ENCODE data around the gene NRG2.

NRG2 gene

DNA sequence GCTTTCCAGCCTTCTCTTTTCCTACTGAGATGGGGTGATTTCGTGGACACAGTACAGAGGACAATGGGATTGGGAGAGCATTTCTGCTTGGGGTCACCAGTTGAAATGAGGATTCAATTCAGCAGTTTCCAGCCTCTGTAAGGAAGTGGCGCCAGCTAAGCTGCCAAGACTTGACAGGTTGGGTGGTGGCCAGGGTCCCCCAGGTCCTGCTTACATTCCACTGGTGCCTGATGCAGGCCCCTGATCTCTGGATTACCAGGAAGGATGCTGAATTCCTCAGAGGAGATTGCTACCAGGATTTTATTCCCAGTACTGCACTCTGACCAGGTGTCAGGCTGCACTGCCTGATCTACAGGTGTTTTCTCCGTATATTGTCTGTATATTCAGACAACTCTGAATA is 127.8 kb downstream of the NRG2 start:
- no peaks in the 10 kb centered on the region for H3K9me3 ChIP-seq (ENCODE audit: control insufficient read depth, insufficient read depth, low read depth, low read length)
- no peaks in the 10 kb centered on the region for H3K36me3 ChIP-seq (ENCODE audit: control insufficient read depth, insufficient read depth, low read length)
- peaks cover 33% of the 10 kb centered on the region for H3K27me3 ChIP-seq (ENCODE audit: control insufficient read depth, insufficient read depth, low read length)
- no peak overlapping the region for H3K4me3 ChIP-seq (ENCODE audit: low read depth, low read length)
- no peaks in the 10 kb centered on the region for H3K4me1 ChIP-seq (ENCODE audit: control insufficient read depth, insufficient read depth, low read length)
- H3K9ac ChIP-seq (ENCODE audit: low read length), result no peak overlapping the region
- H3K27ac ChIP-seq (ENCODE audit: low read depth, low read length), result no peak overlapping the region

DNA sequence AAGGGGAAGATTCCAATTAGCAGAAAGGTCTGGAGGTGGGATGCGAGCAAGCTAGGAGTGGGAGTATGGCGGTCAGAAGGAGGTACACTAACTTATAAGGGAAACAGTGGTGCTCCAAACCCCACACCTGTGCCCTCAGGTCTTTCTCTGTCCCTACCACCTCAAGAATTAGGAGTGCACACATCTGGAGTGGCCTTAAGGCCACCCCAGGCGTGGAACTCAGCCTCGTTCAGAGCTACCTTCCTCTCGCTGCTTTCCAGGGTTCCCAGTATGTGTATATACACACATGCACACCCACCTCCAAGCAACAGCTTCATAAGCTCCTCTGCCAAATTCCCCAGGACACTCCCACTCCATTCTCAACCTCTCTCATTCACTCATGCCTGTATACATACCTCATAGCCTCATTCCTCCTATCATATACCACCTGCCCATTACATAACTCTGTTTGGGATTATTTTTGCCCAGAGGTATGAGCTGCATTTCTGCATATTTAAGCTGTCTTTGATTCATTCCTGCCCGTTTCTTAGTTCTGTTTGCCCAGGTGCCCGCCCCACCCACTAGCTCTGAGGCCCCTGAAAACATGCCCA is 128.8 kb downstream of the NRG2 start:
- Histone ChIP-seq H3K27me3 (ENCODE audit: control insufficient read depth, insufficient read depth, low read length) (peaks cover 33% of the 10 kb centered on the region), H3K9ac (ENCODE audit: low read length) (no peak overlapping the region)

DNA sequence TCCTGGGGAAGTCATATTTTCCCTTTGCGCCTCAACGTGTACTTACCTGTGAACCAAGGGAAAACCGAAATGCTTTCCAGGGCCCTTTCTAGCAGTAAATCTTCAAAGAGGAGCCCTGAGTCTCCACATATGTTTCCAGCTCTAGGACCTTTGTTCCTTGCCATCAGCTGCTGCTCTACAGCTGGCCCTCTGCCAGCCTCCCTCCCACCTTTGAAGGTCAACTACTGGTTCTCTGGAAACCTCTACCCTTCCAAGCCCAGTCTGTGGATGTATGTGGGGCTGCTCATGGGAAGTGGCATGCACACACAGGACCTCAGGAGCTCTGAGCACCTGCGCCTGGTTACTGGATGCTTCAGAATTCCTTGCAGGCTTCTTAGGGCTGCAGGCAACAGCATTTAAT is 130.3 kb downstream of the NRG2 start:
- Histone ChIP-seq H3K36me3 (ENCODE audit: control insufficient read depth, insufficient read depth, low read length) (no peaks in the 10 kb centered on the region), H3K27me3 (ENCODE audit: control insufficient read depth, insufficient read depth, low read length) (peaks cover 38% of the 10 kb centered on the region)

More for the DNA sequence above, 128.8 kb downstream of the NRG2 start:
- Histone ChIP-seq H3K9me3 (ENCODE audit: control insufficient read depth, insufficient read depth, low read depth, low read length) (no peaks in the 10 kb centered on the region), H3K4me3 (ENCODE audit: low read depth, low read length) (no peak overlapping the region), H3K4me1 (ENCODE audit: control insufficient read depth, insufficient read depth, low read length) (no peaks in the 10 kb centered on the region), H3K36me3 (ENCODE audit: control insufficient read depth, insufficient read depth, low read length) (no peaks in the 10 kb centered on the region), H3K27ac (ENCODE audit: low read depth, low read length) (no peak overlapping the region)

DNA sequence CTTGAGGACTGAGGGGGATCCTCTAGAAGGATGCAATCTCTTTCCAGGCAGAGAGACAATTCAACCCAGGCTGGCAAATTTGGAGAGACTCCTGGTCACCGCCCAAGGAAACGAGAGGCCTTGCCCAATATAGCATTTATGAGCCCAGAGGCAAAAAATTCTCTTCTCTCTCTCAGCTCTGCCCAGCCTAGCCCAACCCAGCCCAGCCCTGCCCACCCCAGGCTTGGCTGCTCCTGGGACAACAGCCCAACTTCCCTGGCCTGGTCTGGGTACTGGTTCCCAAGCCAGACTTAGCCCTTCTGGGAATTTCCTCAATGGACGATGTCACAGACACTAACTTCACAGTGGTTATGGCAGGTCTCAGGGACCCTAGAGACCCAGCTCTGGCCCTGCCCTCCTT is 130.9 kb downstream of the NRG2 start:
- no peaks in the 10 kb centered on the region for H3K36me3 ChIP-seq (ENCODE audit: control insufficient read depth, insufficient read depth, low read length)
- no peak overlapping the region for H3K4me3 ChIP-seq (ENCODE audit: low read depth, low read length)
- no peak overlapping the region for H3K27ac ChIP-seq (ENCODE audit: low read depth, low read length)
- no peaks in the 10 kb centered on the region for H3K9me3 ChIP-seq (ENCODE audit: control insufficient read depth, insufficient read depth, low read depth, low read length)
- peaks cover 44% of the 10 kb centered on the region for H3K27me3 ChIP-seq (ENCODE audit: control insufficient read depth, insufficient read depth, low read length)
- no peak overlapping the region for H3K9ac ChIP-seq (ENCODE audit: low read length)
- no peaks in the 10 kb centered on the region for H3K4me1 ChIP-seq (ENCODE audit: control insufficient read depth, insufficient read depth, low read length)

More for the DNA sequence above, 130.3 kb downstream of the NRG2 start:
- H3K9me3 ChIP-seq (ENCODE audit: control insufficient read depth, insufficient read depth, low read depth, low read length), result no peaks in the 10 kb centered on the region
- no peak overlapping the region for H3K4me3 ChIP-seq (ENCODE audit: low read depth, low read length)
- no peak overlapping the region for H3K9ac ChIP-seq (ENCODE audit: low read length)
- H3K4me1 ChIP-seq (ENCODE audit: control insufficient read depth, insufficient read depth, low read length), result no peaks in the 10 kb centered on the region
- H3K27ac ChIP-seq (ENCODE audit: low read depth, low read length), result no peak overlapping the region

DNA sequence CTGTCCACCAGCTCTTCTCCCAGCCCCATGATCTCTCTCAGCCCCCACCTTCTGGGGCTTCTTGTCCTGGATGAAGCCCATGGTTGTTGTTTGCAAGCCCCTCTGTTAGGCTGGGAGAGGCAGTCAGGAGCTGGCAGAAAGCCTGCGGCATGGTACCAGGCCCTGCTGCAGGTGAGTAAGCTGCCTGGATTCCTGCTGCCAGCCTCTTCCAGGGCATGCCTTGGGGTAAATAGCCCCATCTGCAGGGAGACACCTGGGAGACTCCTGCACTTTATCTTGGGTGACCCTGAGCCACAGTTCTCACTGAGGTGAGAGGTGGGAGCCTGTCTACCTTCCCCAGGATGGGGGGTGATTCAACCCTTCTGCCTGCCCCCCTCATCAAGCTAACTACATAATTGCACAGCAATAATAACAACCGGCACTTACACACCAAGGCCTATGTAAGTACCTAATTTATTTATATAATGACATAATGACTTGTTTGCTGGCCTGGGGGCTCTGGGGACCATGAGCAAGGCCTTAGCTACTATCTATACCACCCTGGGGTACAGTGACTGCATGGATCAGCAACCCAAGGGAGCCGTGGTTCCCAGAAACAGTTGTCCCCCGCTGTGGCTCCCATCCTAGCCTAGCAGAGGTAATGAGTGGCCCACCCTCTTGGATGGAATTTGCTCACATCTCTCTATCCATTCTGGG is 131.5 kb downstream of the NRG2 start:
- Histone ChIP-seq H3K4me1 (ENCODE audit: control insufficient read depth, insufficient read depth, low read length) (no peaks in the 10 kb centered on the region), H3K4me3 (ENCODE audit: low read depth, low read length) (no peak overlapping the region), H3K27ac (ENCODE audit: low read depth, low read length) (no peak overlapping the region), H3K36me3 (ENCODE audit: control insufficient read depth, insufficient read depth, low read length) (no peaks in the 10 kb centered on the region), H3K27me3 (ENCODE audit: control insufficient read depth, insufficient read depth, low read length) (peaks cover 50% of the 10 kb centered on the region), H3K9me3 (ENCODE audit: control insufficient read depth, insufficient read depth, low read depth, low read length) (no peaks in the 10 kb centered on the region), H3K9ac (ENCODE audit: low read length) (no peak overlapping the region)

DNA sequence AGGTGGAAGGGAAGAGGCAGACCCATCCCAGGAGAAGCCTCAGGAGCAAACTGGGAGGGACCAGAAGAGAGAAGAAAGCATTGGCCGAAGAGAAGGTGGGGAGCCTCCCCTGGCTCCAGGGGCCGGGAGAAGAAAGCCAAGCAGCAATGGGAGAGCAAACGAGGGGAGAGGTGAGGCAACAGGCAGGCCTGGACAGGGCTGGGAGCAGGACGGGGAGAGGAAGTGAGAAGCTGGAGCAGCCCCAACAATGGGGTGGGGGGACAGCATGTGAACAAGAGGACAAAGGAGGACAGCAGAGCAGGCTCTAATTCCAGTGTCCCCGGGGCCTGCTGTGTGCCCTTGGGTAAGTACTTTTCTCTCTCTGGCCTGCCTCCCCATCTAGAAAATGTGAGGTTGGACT is 132.2 kb downstream of the NRG2 start:
- Histone ChIP-seq H3K4me1 (ENCODE audit: control insufficient read depth, insufficient read depth, low read length) (no peaks in the 10 kb centered on the region), H3K9me3 (ENCODE audit: control insufficient read depth, insufficient read depth, low read depth, low read length) (no peaks in the 10 kb centered on the region), H3K27me3 (ENCODE audit: control insufficient read depth, insufficient read depth, low read length) (peaks cover 55% of the 10 kb centered on the region), H3K36me3 (ENCODE audit: control insufficient read depth, insufficient read depth, low read length) (no peaks in the 10 kb centered on the region), H3K9ac (ENCODE audit: low read length) (no peak overlapping the region), H3K4me3 (ENCODE audit: low read depth, low read length) (no peak overlapping the region), H3K27ac (ENCODE audit: low read depth, low read length) (no peak overlapping the region)

DNA sequence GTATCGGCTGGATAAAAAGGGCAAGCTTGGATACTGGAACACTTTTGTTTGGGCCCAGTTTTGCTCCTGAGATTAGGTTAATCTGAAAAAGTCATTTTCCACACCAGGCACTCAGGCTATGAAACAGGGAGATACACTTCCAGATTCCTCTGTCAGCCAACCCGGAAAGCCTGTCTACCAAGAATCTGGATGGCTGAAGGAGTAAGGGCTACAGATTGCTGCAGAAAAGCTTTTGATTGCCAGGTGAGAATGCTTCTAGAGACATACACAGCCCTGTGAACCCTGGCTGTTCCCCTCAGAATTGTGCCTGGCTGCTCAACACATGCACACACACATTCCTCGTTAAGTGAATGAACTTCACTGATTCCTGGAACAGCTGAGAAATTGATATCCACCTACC is 133.1 kb downstream of the NRG2 start:
- Histone ChIP-seq H3K4me1 (ENCODE audit: control insufficient read depth, insufficient read depth, low read length) (peaks cover 5% of the 10 kb centered on the region), H3K9me3 (ENCODE audit: control insufficient read depth, insufficient read depth, low read depth, low read length) (no peaks in the 10 kb centered on the region), H3K27ac (ENCODE audit: low read depth, low read length) (no peak overlapping the region), H3K9ac (ENCODE audit: low read length) (no peak overlapping the region), H3K36me3 (ENCODE audit: control insufficient read depth, insufficient read depth, low read length) (no peaks in the 10 kb centered on the region), H3K4me3 (ENCODE audit: low read depth, low read length) (no peak overlapping the region), H3K27me3 (ENCODE audit: control insufficient read depth, insufficient read depth, low read length) (peaks cover 57% of the 10 kb centered on the region)

DNA sequence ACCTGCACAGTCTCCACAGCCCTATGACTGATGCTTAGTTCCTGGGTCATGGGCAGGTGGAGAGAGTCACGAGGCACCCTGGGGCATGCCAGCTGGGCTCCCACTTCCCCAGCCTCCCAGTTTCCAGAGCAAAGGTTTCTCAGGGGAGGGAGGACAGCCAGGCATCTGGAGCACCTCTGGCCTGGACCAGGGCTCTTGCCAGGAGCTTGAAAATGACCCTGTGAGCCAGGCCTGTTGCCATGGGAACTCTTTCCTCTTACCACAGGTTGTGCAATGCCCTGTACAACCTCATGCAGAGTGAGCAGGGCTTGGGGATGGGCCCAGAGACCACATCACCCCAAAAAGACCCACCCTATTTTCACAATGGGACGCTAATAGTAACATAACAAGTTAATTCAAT is 134.3 kb downstream of the NRG2 start:
- Histone ChIP-seq H3K9ac (ENCODE audit: low read length) (no peak overlapping the region), H3K4me1 (ENCODE audit: control insufficient read depth, insufficient read depth, low read length) (peaks cover 9% of the 10 kb centered on the region), H3K27me3 (ENCODE audit: control insufficient read depth, insufficient read depth, low read length) (peaks cover 70% of the 10 kb centered on the region), H3K9me3 (ENCODE audit: control insufficient read depth, insufficient read depth, low read depth, low read length) (no peaks in the 10 kb centered on the region), H3K36me3 (ENCODE audit: control insufficient read depth, insufficient read depth, low read length) (no peaks in the 10 kb centered on the region), H3K27ac (ENCODE audit: low read depth, low read length) (no peak overlapping the region), H3K4me3 (ENCODE audit: low read depth, low read length) (no peak overlapping the region)

DNA sequence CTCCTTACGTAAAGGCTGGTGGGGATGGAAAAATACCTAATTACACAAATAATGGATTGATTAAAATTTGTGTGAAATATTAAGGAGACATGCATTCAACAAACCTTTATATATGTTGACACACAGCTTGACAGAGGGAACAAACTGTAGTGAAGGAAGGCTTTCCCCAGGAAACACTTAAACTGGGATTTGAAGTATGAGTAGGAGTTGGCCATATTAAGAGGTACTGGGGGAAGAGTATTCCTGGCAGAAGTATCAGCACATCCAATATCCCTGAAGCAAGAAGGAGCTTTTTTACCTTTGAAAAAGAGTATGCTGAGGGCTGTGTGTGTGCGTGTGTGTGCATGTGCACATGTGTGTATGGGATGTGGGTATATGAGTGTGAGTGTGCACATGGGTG is 136.4 kb downstream of the NRG2 start:
- Histone ChIP-seq H3K36me3 (ENCODE audit: control insufficient read depth, insufficient read depth, low read length) (no peaks in the 10 kb centered on the region), H3K4me1 (ENCODE audit: control insufficient read depth, insufficient read depth, low read length) (peaks cover 14% of the 10 kb centered on the region), H3K9me3 (ENCODE audit: control insufficient read depth, insufficient read depth, low read depth, low read length) (no peaks in the 10 kb centered on the region), H3K27me3 (ENCODE audit: control insufficient read depth, insufficient read depth, low read length) (peaks cover 87% of the 10 kb centered on the region), H3K9ac (ENCODE audit: low read length) (no peak overlapping the region), H3K27ac (ENCODE audit: low read depth, low read length) (no peak overlapping the region), H3K4me3 (ENCODE audit: low read depth, low read length) (no peak overlapping the region)

DNA sequence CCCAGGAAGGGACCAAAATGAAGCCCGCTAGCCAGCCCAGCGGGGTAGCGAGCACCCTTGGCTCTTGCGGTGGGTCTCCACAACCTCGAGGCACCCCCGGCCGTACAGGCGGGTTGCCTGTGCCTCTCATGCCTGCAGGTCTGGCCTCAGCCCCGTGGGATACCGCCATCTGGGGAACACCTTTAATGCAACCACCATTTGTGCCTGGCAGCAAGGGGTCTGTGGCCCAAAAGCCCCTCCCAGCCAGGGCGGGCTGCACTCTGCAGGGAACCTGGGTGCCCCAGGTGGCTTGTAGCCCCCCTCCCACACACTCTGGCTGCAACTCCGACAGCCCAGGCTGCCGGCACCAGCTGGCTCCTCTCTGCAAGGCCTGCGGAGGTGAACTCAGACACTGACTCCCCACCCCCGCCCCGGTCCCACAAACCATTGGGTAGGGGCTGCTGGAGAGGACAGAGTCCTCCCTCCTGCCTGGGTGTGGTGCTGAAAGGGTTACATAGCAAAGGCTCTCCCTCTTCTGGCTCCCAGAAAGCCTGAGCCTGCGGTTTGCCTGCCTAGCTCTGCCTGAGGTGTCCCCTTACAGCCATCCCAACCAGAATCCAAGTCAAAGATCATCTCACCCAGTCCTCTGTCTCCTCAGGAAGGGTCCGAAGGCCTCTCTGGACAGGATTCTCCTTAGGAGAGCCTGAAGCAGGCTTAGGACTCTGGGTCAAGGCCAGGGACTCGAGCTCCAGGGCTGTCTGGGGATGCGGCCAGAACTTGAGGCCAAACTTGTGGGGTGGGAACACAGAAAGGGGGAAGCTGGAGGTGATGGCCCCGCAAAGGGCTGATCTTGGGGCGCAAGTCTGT is 138.1 kb downstream of the NRG2 start:
- Histone ChIP-seq H3K4me3 (ENCODE audit: low read depth, low read length) (peak overlapping the region; percentile 73), H3K36me3 (ENCODE audit: control insufficient read depth, insufficient read depth, low read length) (no peaks in the 10 kb centered on the region), H3K9me3 (ENCODE audit: control insufficient read depth, insufficient read depth, low read depth, low read length) (no peaks in the 10 kb centered on the region), H3K4me1 (ENCODE audit: control insufficient read depth, insufficient read depth, low read length) (peaks cover 14% of the 10 kb centered on the region), H3K27ac (ENCODE audit: low read depth, low read length) (no peak overlapping the region), H3K27me3 (ENCODE audit: control insufficient read depth, insufficient read depth, low read length) (peaks cover 98% of the 10 kb centered on the region), H3K9ac (ENCODE audit: low read length) (peak overlapping the region; percentile 13)

DNA sequence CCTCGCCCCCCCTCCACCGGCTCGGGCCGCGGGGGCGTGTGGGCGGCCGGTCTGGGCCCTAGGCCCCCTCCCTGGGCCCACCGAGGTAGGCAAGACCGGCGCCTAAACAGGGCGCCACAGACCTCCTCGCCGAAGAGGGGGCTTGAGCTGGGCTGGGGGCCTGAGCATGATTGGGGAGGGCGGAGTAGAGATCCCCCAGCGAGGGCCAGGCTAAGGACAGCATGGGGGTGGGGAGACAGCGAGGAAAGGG is 138.6 kb downstream of the NRG2 start:
- Histone ChIP-seq H3K27me3 (ENCODE audit: control insufficient read depth, insufficient read depth, low read length) (peaks cover 100% of the 10 kb centered on the region), H3K9me3 (ENCODE audit: control insufficient read depth, insufficient read depth, low read depth, low read length) (no peaks in the 10 kb centered on the region), H3K9ac (ENCODE audit: low read length) (peak overlapping the region; percentile 13), H3K36me3 (ENCODE audit: control insufficient read depth, insufficient read depth, low read length) (no peaks in the 10 kb centered on the region), H3K4me1 (ENCODE audit: control insufficient read depth, insufficient read depth, low read length) (peaks cover 14% of the 10 kb centered on the region), H3K4me3 (ENCODE audit: low read depth, low read length) (peak overlapping the region; percentile 73), H3K27ac (ENCODE audit: low read depth, low read length) (no peak overlapping the region)
